ENCODE results near the gene CST9L.

The CST9L gene

GRCh38 chr20:23568320-23568970, at the start of gene CST9L:
CST9L (minus strand) TSS chr20:23568484; CDS start chr20:23568450, 34 bp downstream.
- no peak for DNase-seq

GRCh38 chr20:23614163-23614562, 45.9 kb upstream of the CST9L start:
- no peak for DNase-seq

GRCh38 chr20:23613676-23614075, 45.4 kb upstream of the CST9L start:
- no peak for DNase-seq

- no peak for DNase-seq
These were observed 44.1 kb upstream of the CST9L start for GRCh38 chr20:23612396-23612795.

- DNase-seq, result peak in 1 of 3 experiments; percentile 22
These were observed 41.3 kb upstream of the CST9L start for GRCh38 chr20:23609486-23610109.

- DNase-seq, result no peak
These were observed 40.1 kb upstream of the CST9L start for GRCh38 chr20:23608251-23608846.

- DNase-seq, result no peak
These were observed 39.4 kb upstream of the CST9L start for GRCh38 chr20:23607497-23608245.

GRCh38 chr20:23606652-23607049, 38.4 kb upstream of the CST9L start:
- peak; percentile 69 to 88 (median 73) for DNase-seq

GRCh38 chr20:23605867-23606651, 37.8 kb upstream of the CST9L start, which contains the start of gene CST9:
CST9 (minus strand) TSS chr20:23605917; CDS start chr20:23605864, 53 bp downstream.
- no peak for DNase-seq

GRCh38 chr20:23604306-23604705, 36.0 kb upstream of the CST9L start:
- DNase-seq, result no peak

GRCh38 chr20:23603321-23603720, 35.0 kb upstream of the CST9L start:
- no peak for DNase-seq

- DNase-seq, result no peak
These were observed 34.4 kb upstream of the CST9L start for GRCh38 chr20:23602699-23603098.

- DNase-seq, result no peak
These were observed 34.0 kb upstream of the CST9L start for GRCh38 chr20:23602241-23602640.

GRCh38 chr20:23601715-23602114, 33.4 kb upstream of the CST9L start:
- DNase-seq, result no peak

GRCh38 chr20:23598481-23598880, 30.2 kb upstream of the CST9L start:
- DNase-seq, result no peak

- no peak for DNase-seq
These were observed 28.4 kb upstream of the CST9L start for GRCh38 chr20:23596579-23597250.

GRCh38 chr20:23595941-23596340, 27.7 kb upstream of the CST9L start:
- DNase-seq, result no peak

- peak in 1 of 3 experiments; percentile 19 for DNase-seq
These were observed 20.4 kb upstream of the CST9L start for GRCh38 chr20:23588434-23589403.

GRCh38 chr20:23587631-23588030, 19.3 kb upstream of the CST9L start:
- no peak for DNase-seq

GRCh38 chr20:23586735-23587525, 18.6 kb upstream of the CST9L start:
- no peak for DNase-seq
